Measurements from ENCODE around the gene ADAMTSL5.

ADAMTSL5 gene

DNA sequence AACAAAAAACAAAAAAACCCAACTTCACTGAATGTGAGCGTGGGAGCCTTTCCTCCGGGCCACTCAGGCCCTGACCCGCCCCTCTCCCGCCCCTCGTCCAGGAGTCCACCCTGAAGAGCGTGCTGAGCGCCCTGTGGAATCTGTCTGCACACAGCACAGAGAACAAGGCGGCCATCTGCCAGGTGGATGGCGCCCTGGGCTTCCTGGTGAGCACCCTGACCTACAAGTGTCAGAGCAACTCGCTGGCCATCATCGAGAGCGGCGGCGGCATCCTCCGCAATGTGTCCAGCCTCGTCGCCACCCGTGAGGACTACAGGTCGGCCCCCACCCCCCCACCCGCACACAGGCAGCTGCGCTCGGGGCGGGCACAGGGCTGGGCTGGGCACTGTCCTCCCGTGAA, 51.0 kb downstream of the ADAMTSL5 start:
- no peak for DNase-seq

DNA sequence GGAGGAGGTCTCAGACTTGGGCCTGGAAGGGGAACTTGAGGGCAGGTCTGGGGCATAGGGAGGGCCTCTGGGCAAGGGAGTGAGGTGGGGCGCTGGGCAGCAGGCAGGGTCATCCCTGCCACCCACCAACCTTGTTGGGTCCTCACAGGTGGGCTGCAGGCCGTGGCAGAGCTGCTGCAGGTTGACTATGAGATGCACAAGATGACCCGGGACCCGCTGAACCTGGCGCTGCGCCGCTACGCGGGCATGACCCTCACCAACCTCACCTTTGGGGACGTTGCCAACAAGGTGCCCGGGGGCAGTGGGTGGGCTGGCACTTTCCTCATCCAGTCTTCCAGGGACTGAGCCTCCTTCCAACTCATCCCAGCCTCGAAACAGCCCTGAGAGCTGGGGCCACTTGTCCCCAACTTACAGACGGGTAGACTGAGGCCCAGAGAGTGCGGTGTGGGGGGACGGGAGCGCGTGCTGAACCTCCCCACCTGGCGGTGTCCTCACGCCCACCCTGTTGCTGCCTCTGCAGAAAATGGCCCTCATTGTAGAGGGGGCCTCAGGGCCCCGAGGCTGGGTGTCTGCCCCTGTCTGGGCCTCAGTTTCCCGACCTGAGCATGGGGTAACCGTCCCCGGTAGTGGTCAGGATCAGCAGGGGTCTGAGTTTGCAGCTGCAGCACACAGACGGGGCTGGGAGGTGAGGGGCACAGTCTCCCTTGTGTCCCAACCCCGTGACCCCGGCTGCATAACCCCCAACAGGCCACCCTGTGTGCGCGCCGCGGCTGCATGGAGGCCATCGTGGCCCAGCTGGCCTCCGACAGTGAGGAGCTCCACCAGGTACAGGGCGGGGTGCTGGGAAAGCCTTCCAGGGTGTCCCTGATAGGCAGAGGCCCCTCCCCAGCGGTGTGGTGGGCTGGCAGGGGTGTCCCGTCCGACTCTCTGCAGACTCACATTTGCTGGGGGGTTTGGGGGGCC, 52.5 kb downstream of the ADAMTSL5 start:
- no peak for DNase-seq

DNA sequence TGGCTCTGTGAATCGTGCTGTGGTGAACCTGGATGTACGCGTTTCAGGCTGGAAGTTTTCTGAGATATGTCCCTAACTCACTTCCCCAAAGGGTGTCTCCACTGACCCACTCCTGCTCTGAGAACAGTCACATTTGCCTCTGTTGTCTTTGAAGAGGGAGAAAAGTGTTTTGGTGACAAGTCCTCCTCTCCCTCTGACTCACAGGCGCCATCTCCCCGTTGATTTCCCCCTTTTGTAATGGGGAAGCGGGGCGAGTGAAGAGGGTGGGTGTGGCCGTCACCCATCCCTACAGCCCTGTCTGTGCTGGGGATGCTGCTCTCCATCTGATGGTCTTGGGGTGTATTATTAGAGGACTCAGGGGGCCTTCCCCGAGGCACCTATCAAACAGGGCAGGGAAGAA, 53.3 kb downstream of the ADAMTSL5 start:
- no peak for DNase-seq

DNA sequence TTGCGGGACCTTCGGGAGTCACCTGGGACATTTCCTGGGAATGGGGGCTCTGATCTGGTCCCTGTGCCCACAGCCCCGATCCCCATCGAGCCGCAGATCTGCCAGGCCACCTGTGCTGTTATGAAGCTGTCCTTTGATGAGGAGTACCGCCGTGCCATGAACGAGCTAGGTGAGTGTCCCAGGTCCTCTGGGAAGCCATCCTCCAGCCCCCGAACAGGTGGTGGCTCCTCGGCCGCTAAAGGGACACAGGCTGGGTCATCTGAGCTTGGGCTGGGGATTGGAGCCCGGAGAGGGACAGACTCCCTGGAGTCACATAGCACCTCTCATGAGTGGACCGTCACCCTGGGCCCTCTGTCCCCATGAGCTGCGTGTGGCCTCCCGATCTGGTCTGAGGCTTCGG, 54.9 kb downstream of the ADAMTSL5 start:
- no peak for DNase-seq

DNA sequence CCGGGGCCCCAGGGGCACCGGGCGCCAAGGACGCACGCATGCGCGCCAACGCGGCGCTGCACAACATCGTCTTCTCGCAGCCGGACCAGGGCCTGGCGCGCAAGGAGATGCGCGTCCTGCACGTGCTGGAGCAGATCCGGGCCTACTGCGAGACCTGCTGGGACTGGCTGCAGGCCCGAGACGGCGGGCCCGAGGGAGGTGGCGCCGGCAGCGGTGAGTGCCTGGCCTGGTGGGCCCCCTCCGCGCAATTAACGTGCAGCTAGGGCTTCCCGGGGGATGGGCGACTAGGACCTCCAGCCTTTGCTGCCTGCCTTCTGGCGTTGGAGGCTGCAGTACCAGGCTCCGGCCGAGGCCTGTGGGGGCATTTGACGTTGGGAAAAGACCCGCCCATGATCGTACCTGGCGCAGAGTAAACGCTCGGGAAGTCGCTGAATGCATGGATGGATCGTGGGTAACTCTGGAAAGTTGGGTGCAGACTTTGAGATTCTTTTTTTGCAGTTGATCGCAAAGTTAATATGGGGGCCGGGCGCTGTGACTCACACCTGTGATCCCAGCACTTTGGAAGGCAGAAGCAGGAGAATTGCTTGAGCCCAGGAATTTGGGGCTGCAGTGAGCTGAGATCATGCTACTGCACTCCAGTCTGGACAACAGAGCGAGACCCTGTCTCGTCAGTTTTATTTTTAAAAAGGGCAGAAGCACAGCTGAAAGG, 55.6 kb downstream of the ADAMTSL5 start:
- DNase-seq: no peak

DNA sequence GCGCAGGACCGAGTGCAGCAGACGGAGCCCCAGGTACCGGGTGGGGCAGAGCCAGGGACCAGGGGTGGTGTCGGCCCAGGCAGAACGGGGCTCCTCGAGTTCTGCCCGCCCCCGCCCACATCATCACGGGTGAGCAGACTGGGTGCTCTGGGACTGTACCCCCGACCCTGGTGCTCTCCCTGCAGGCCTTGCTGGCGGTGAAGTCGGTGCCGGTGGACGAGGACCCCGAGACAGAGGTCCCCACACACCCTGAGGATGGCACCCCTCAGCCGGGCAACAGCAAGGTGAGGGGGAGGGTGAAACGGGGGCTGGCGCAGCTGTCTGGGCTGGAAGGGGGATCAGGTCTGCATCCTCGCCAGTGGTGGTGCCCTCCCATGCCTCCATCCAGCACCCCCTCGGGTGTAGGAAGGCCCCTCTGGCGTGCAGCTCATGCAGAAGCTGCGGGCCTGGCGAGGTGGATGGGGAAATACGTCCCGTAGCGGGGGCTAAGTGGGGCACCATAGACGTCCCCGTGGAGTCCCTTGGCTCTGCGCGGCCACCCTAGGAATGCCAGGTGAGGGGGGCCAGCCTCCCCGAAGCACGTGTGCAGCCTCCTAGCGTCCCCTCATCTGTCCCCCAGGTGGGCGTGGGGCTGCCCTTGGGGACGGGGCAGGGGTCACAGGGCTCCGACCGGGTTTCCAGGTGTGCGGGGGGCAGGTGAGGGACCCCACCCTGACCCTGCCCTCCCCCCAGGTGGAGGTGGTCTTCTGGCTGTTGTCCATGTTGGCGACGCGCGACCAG, 56.5 kb downstream of the ADAMTSL5 start:
- DNase-seq: no peak

DNA sequence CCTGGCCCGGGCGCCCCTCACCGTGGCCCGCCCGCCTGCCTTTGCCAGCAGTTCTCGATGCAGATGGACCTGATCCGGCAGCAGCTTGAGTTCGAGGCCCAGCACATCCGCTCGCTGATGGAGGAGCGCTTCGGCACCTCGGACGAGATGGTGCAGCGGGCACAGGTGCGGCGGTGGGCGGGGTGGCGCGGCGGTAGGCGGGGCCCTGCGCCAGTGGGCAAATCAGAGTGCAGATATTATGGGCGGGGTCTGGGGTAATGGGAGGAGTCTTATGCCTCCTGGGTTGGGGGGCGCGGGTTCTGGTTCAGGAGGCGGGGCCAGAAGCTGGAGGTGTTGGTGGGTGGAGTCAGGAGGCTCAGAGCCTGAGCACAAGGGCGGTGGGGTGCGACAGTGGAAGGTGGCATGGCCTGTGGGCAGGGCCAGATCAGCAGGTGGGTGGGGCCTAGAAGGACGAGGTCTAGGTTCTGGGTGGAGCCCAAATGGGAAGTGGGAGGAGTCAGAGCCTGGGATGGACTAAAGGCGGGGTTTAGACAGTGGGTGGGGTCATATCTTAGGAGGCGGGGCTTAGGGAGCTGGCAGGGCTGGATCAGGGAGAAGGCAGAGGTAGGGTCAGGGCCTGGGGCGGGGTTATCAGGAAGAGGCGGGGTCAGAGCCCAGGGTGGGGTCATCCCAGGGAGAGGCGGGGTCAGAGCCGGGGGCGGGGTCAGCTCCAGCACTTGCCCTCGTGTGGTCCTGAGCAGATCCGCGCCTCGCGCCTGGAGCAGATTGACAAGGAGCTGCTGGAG, 57.3 kb downstream of the ADAMTSL5 start:
- no peak for DNase-seq
